Measurements from ENCODE around the gene SLC47A1.
"Not testable (repeated sequence)": the region's sequence is repeated elsewhere in the genome, so short reads cannot be mapped to it uniquely, and the experiment has no call there.

Gene SLC47A1

GRCh38 chr17:19551591-19552148, 18.0 kb downstream of the SLC47A1 start:
- DNase-seq (ENCODE audit: low read depth) = no peak

GRCh38 chr17:19553036-19553435, 19.4 kb downstream of the SLC47A1 start:
- no peak for DNase-seq (ENCODE audit: low read depth)

- DNase-seq (ENCODE audit: low read depth) = no peak
These were observed 20.7 kb downstream of the SLC47A1 start for GRCh38 chr17:19554393-19554792.

- DNase-seq (ENCODE audit: low read depth) = no peak
These were observed 22.1 kb downstream of the SLC47A1 start for GRCh38 chr17:19555746-19556145.

- DNase-seq (ENCODE audit: low read depth) = no peak
These were observed 25.3 kb downstream of the SLC47A1 start for GRCh38 chr17:19558946-19559345.

- no peak for DNase-seq (ENCODE audit: low read depth)
These were observed 28.2 kb downstream of the SLC47A1 start for GRCh38 chr17:19561697-19562318.

- DNase-seq (ENCODE audit: low read depth) = no peak
These were observed 32.3 kb downstream of the SLC47A1 start for GRCh38 chr17:19565817-19566575.

GRCh38 chr17:19567216-19568015, 33.8 kb downstream of the SLC47A1 start:
- no peak for DNase-seq (ENCODE audit: low read depth)

GRCh38 chr17:19568016-19568350, 34.3 kb downstream of the SLC47A1 start:
- no peak for DNase-seq (ENCODE audit: low read depth)

GRCh38 chr17:19569785-19570543, 36.3 kb downstream of the SLC47A1 start:
- no peak for DNase-seq (ENCODE audit: low read depth)

- DNase-seq (ENCODE audit: low read depth) = no peak
These were observed 36.9 kb downstream of the SLC47A1 start for GRCh38 chr17:19570544-19571062.

- no peak for DNase-seq (ENCODE audit: low read depth)
These were observed 39.4 kb downstream of the SLC47A1 start for GRCh38 chr17:19573075-19573474.

GRCh38 chr17:19574956-19575355, 41.3 kb downstream of the SLC47A1 start:
- DNase-seq (ENCODE audit: low read depth) = no peak

- no peak for DNase-seq (ENCODE audit: low read depth)
These were observed 44.9 kb downstream of the SLC47A1 start for GRCh38 chr17:19578545-19578944.

- no peak for DNase-seq (ENCODE audit: low read depth)
These were observed 45.6 kb downstream of the SLC47A1 start for GRCh38 chr17:19579192-19579761.

- no peak for DNase-seq (ENCODE audit: low read depth)
These were observed 46.4 kb downstream of the SLC47A1 start for GRCh38 chr17:19579867-19580565.

GRCh38 chr17:19580566-19580920, 46.9 kb downstream of the SLC47A1 start:
- not testable (repeated sequence) for DNase-seq (ENCODE audit: low read depth)

GRCh38 chr17:19582152-19582551, 48.5 kb downstream of the SLC47A1 start:
- DNase-seq (ENCODE audit: low read depth) = not testable (repeated sequence)

- no peak for DNase-seq (ENCODE audit: low read depth)
These were observed 50.2 kb downstream of the SLC47A1 start for GRCh38 chr17:19583871-19584270.

- no peak for DNase-seq (ENCODE audit: low read depth)
These were observed 56.8 kb downstream of the SLC47A1 start for GRCh38 chr17:19590451-19590850.
